Skin epidermis (tissue), 12 donors: ENCODE results near the gene FXYD6.

Experiments
- H3K27ac ChIP-seq, 21 experiments: fragments of 200-600 bp; sonication (generic) in 11 of 21; one replicate each; pipeline ENCODE4 v1.5.0; 2020; ENCODE audit warnings: mild to moderate bottlenecking in 3 of 21, inconsistent platforms in 2 of 21, moderate library complexity in 2 of 21
- H3K4me3 ChIP-seq, 7 experiments: fragments of 200-600 bp; sonication (generic) in 2 of 7; one replicate each; pipeline ENCODE4 v1.5.0; 2020; ENCODE audit warnings: inconsistent platforms in 2 of 7, mild to moderate bottlenecking in 2 of 7, moderate library complexity in 1 of 7

The FXYD6 gene

GRCh38 chr11:117836077-117836960, 40.1 kb downstream of the FXYD6 start:
- Histone ChIP-seq H3K4me3 (no peak overlapping the region), H3K27ac (no peak overlapping the region)

- Histone ChIP-seq H3K27ac (no peak overlapping the region), H3K4me3 (no peak overlapping the region)
Observed at GRCh38 chr11:117835576-117835975, 40.9 kb downstream of the FXYD6 start.

- Histone ChIP-seq H3K27ac (no peak overlapping the region), H3K4me3 (no peak overlapping the region)
Observed at GRCh38 chr11:117834838-117835443, 41.5 kb downstream of the FXYD6 start.

- no peak overlapping the region for H3K4me3 ChIP-seq
- H3K27ac ChIP-seq, result no peak overlapping the region
Observed at GRCh38 chr11:117834068-117834810, 42.2 kb downstream of the FXYD6 start.

- no peak overlapping the region for H3K27ac ChIP-seq
Observed at GRCh38 chr11:117833401-117833891, 43.0 kb downstream of the FXYD6 start.

GRCh38 chr11:117832511-117832910, 43.9 kb downstream of the FXYD6 start:
- no peak overlapping the region for H3K27ac ChIP-seq
- H3K4me3 ChIP-seq, result no peak overlapping the region

More at GRCh38 chr11:117833401-117833891, 43.0 kb downstream of the FXYD6 start:
- no peak overlapping the region for H3K4me3 ChIP-seq

- Histone ChIP-seq H3K4me3 (no peak overlapping the region), H3K27ac (no peak overlapping the region)
Observed at GRCh38 chr11:117831661-117832415, 44.6 kb downstream of the FXYD6 start.

GRCh38 chr11:117830674-117831351, 45.6 kb downstream of the FXYD6 start:
- Histone ChIP-seq H3K27ac (peak overlapping the region in 1 of 21 experiments; percentile 18), H3K4me3 (no peak overlapping the region)

GRCh38 chr11:117830072-117830471, 46.4 kb downstream of the FXYD6 start:
- H3K4me3 ChIP-seq, result no peak overlapping the region
- no peak overlapping the region for H3K27ac ChIP-seq

GRCh38 chr11:117829369-117829725, 47.1 kb downstream of the FXYD6 start:
- H3K4me3 ChIP-seq, result no peak overlapping the region
- peak overlapping the region in 13 of 21 experiments; percentile 7 to 80 (median 36) for H3K27ac ChIP-seq

GRCh38 chr11:117828611-117829368, 47.7 kb downstream of the FXYD6 start:
- no peak overlapping the region for H3K4me3 ChIP-seq
- peak overlapping the region in 15 of 21 experiments; percentile 7 to 80 (median 35) for H3K27ac ChIP-seq

GRCh38 chr11:117827521-117828511, 48.6 kb downstream of the FXYD6 start:
- peak overlapping the region in 6 of 21 experiments; percentile 10 to 80 (median 39) for H3K27ac ChIP-seq
- no peak overlapping the region for H3K4me3 ChIP-seq

GRCh38 chr11:117826832-117827231, 49.6 kb downstream of the FXYD6 start:
- no peak overlapping the region for H3K27ac ChIP-seq
- H3K4me3 ChIP-seq, result no peak overlapping the region

GRCh38 chr11:117826190-117826570, 50.3 kb downstream of the FXYD6 start:
- Histone ChIP-seq H3K27ac (no peak overlapping the region), H3K4me3 (no peak overlapping the region)

GRCh38 chr11:117825538-117826189, 50.8 kb downstream of the FXYD6 start:
- peak overlapping the region in 1 of 21 experiments; percentile 64 for H3K27ac ChIP-seq
- no peak overlapping the region for H3K4me3 ChIP-seq
